Non-pigmented ciliary epithelial cell (primary cell): ENCODE results near the gene KHSRP.
A peak's percentile ranks its signal among the peaks of the same experiment; 100 is the strongest.
"Not testable (repeated sequence)": the region's sequence is repeated elsewhere in the genome, so short reads cannot be mapped to it uniquely, and the experiment has no call there.

Experiments used
- DNase-seq: peaks from one replicate; pipeline ENCODE4 v3.0.0-alpha.2; 2010; ENCODE audit warnings: low read depth

KHSRP gene

GRCh38 chr19:6450166-6450565 is 25.6 kb upstream of the KHSRP start:
- DNase-seq: no peak

- no peak for DNase-seq
These were observed 23.4 kb upstream of the KHSRP start for GRCh38 chr19:6448045-6448444.

- DNase-seq: no peak
These were observed 21.8 kb upstream of the KHSRP start for GRCh38 chr19:6446452-6446851.

GRCh38 chr19:6443986-6444385 is 19.4 kb upstream of the KHSRP start:
- DNase-seq: no peak

- DNase-seq: no peak
These were observed 17.6 kb upstream of the KHSRP start for GRCh38 chr19:6442087-6442688.

GRCh38 chr19:6440905-6441304 is 16.3 kb upstream of the KHSRP start:
- DNase-seq: no peak

GRCh38 chr19:6439743-6440142 is 15.1 kb upstream of the KHSRP start:
- DNase-seq: no peak

GRCh38 chr19:6433663-6434062 is 9.1 kb upstream of the KHSRP start, which contains the start of gene SLC25A41:
SLC25A41 (minus strand) TSS chr19:6433763; CDS start chr19:6433693, 70 bp downstream.
- DNase-seq: no peak

GRCh38 chr19:6433165-6433564 is 8.6 kb upstream of the KHSRP start:
- DNase-seq: no peak

GRCh38 chr19:6431891-6432290 is 7.3 kb upstream of the KHSRP start:
- no peak for DNase-seq

- DNase-seq: no peak
These were observed 5.0 kb upstream of the KHSRP start for GRCh38 chr19:6429419-6430221.

GRCh38 chr19:6428692-6429418 is 4.2 kb upstream of the KHSRP start:
- DNase-seq: not testable (repeated sequence)

- DNase-seq: no peak
These were observed 2.5 kb upstream of the KHSRP start for GRCh38 chr19:6427131-6427530.

- DNase-seq: no peak
These were observed 1.4 kb upstream of the KHSRP start for GRCh38 chr19:6425732-6426620.

- peak; percentile 100 for DNase-seq
These were observed 524 bp upstream of the KHSRP start for GRCh38 chr19:6424939-6425731.

GRCh38 chr19:6423499-6424194 is 964 bp downstream of the KHSRP start:
- peak; percentile 10 for DNase-seq

GRCh38 chr19:6421075-6422014 is 3.3 kb downstream of the KHSRP start:
- no peak for DNase-seq

GRCh38 chr19:6418562-6418932 is 6.1 kb downstream of the KHSRP start:
- DNase-seq: no peak
